SK-N-SH (cell line): ENCODE results near the gene LMOD3. TPM values are rescaled to one million over a fixed set of nuclear protein-coding genes. Genes with fewer than 3 reads are reported as not detected.

Experiments
- CTCF ChIA-PET: fragments of 300-600, 350-600 bp; formaldehyde crosslinking; extraction: SDS; loops from one replicate; lab custom pipeline; 2021; lab: Yijun Ruan, JAX
- POLR2A ChIA-PET: fragments of 350-600 bp; sonication (Branson Sonifier 250); formaldehyde crosslinking; extraction: SDS; loops from one replicate; lab custom pipeline; 2020; ENCODE audit warnings: antibody characterized with exemption, inconsistent platforms; lab: Yijun Ruan, JAX
- DNase-seq: peaks from one replicate; pipeline ENCODE4 v3.0.0; 2012
- H2AFZ ChIP-seq: fragments of 200-600 bp; sonication (generic); 2 replicates; pipeline ENCODE4 v1.8.1; 2016; ENCODE audit warnings: antibody characterized with exemption, mild to moderate bottlenecking, low read depth
- H3F3A ChIP-seq: fragments of 200-600 bp; sonication (generic); replicated peaks from 2 replicates; pipeline ENCODE3; 2016; ENCODE audit warnings: antibody characterized with exemption, mild to moderate bottlenecking; ENCODE audit not compliant: insufficient read depth
- H3K27ac ChIP-seq, 2 experiments: fragments of 200-500 bp in 1 of 2; fragments of 200-600 bp in 1 of 2; sonication (Bioruptor generic) in 1 of 2; sonication (generic), shearing (Covaris generic) in 1 of 2; 2 replicates each; pipeline versions ENCODE4 v1.5.1 to v1.6.1; 2014 to 2016; ENCODE audit warnings: low read depth in 2 of 2, inconsistent platforms in 1 of 2, low read length in 1 of 2, mild to moderate bottlenecking in 1 of 2, mixed read lengths in 1 of 2
- H3K27me3 ChIP-seq: fragments of 200-600 bp; sonication (generic), shearing (Covaris generic); 2 replicates; pipeline ENCODE4 v1.6.1; 2016; ENCODE audit warnings: mixed run types; ENCODE audit not compliant: insufficient read depth
- H3K36me3 ChIP-seq, 2 experiments: fragments of 200-500 bp in 1 of 2; fragments of 200-600 bp in 1 of 2; sonication (Bioruptor generic) in 1 of 2; sonication (generic) in 1 of 2; replicated peaks in 1 of 2; 2 replicates each; pipeline versions ENCODE3 to v1.5.1; 2014 to 2016; ENCODE audit warnings: low read length in 1 of 2, mild to moderate bottlenecking in 1 of 2; ENCODE audit not compliant: insufficient read depth in 2 of 2, control insufficient read depth in 1 of 2
- H3K4me1 ChIP-seq, 2 experiments: fragments of 200-500 bp in 1 of 2; fragments of 200-600 bp in 1 of 2; sonication (Bioruptor generic) in 1 of 2; sonication (generic), shearing (Covaris generic) in 1 of 2; 2 replicates each; pipeline versions ENCODE4 v1.5.1 to v1.6.1; 2014 to 2016; ENCODE audit warnings: low read depth in 1 of 2, low read length in 1 of 2, mixed run types in 1 of 2; ENCODE audit not compliant: insufficient read depth in 2 of 2, control insufficient read depth in 1 of 2
- H3K4me2 ChIP-seq: fragments of 200-600 bp; sonication (generic), shearing (Covaris generic); 2 replicates; pipeline ENCODE4 v1.6.1; 2017; ENCODE audit warnings: mixed run types
- H3K4me3 ChIP-seq, 2 experiments: fragments of 200-500 bp in 1 of 2; fragments of 200-600 bp in 1 of 2; sonication (Bioruptor generic) in 1 of 2; sonication (generic), shearing (Covaris generic) in 1 of 2; 2 replicates each; pipeline versions ENCODE4 v1.5.1 to v1.8.1; 2014 to 2016; ENCODE audit warnings: low read depth in 2 of 2, inconsistent platforms in 1 of 2, low read length in 1 of 2, mild to moderate bottlenecking in 1 of 2, mixed read lengths in 1 of 2, moderate library complexity in 1 of 2
- H3K79me2 ChIP-seq: fragments of 200-600 bp; sonication (generic); 2 replicates; pipeline ENCODE4 v1.8.1; 2017; ENCODE audit warnings: mild to moderate bottlenecking; ENCODE audit not compliant: insufficient read depth
- H3K9ac ChIP-seq: fragments of 200-600 bp; sonication (generic); 2 replicates; pipeline ENCODE4 v1.6.1; 2017; ENCODE audit warnings: mixed run types
- H3K9me2 ChIP-seq: fragments of 200-600 bp; sonication (generic); 2 replicates; pipeline ENCODE4 v1.6.1; 2017; ENCODE audit warnings: mixed run types
- H3K9me3 ChIP-seq: fragments of 200-600 bp; sonication (generic); 2 replicates; pipeline ENCODE4 v1.6.1; 2017; ENCODE audit warnings: mixed run types, mild to moderate bottlenecking, moderate library complexity
- H4K20me1 ChIP-seq: fragments of 200-600 bp; sonication (generic); 2 replicates; pipeline ENCODE4 v1.6.1; 2017; ENCODE audit warnings: mild to moderate bottlenecking, mixed run types; ENCODE audit not compliant: insufficient read depth
- CHD2 ChIP-seq: fragments of 150-350 bp; IDR thresholded peaks from 2 replicates; pipeline ENCODE4 v1.6.1; 2018; ENCODE audit warnings: low read length; ENCODE audit not compliant: partially characterized antibody
- FOSL2 ChIP-seq: IDR thresholded peaks from 2 replicates; pipeline ENCODE4 v1.4.0; 2012; ENCODE audit warnings: low read depth, mild to moderate bottlenecking, moderate library complexity, borderline replicate concordance
- FOXJ3 ChIP-seq: sonication (generic); formaldehyde crosslinking; IDR thresholded peaks from 2 replicates; pipeline ENCODE4 v1.5.1; 2020; ENCODE audit warnings: mild to moderate bottlenecking, missing genetic modification reagents
- FOXM1 ChIP-seq: IDR thresholded peaks from 2 replicates; pipeline ENCODE4 v1.4.0; 2012; ENCODE audit warnings: low read depth, mild to moderate bottlenecking
- GATA2 ChIP-seq: sonication (generic); formaldehyde crosslinking; IDR thresholded peaks from 2 replicates; pipeline ENCODE4 v1.5.0; 2020; ENCODE audit warnings: mild to moderate bottlenecking, missing genetic modification reagents
- IRF3 ChIP-seq: fragments of 150-350 bp; IDR thresholded peaks from 2 replicates; pipeline ENCODE4 v1.6.1; 2016; ENCODE audit warnings: mild to moderate bottlenecking, low read depth, low read length
- JUND ChIP-seq: IDR thresholded peaks from 2 replicates; pipeline ENCODE4 v1.4.0; 2012
- MEF2A ChIP-seq: IDR thresholded peaks from 2 replicates; pipeline ENCODE4 v1.4.0; 2012; ENCODE audit warnings: low read depth, borderline replicate concordance
- NFIC ChIP-seq: IDR thresholded peaks from 2 replicates; pipeline ENCODE4 v1.4.0; 2012; ENCODE audit warnings: borderline replicate concordance
- USF2 ChIP-seq: fragments of 150-350 bp; IDR thresholded peaks from 2 replicates; pipeline ENCODE4 v1.6.1; 2017; ENCODE audit warnings: antibody characterized with exemption, low read length, low read depth, borderline replicate concordance
- WGBS: methylation state at CpG from one replicate; pipeline ENCODE4 v1.1.6; 2017; ENCODE audit warnings: low lambda C conversion rate; 5-methylcytosine and 5-hydroxymethylcytosine counted together
- polyA plus RNA-seq, 3 experiments: library from polyadenylated mRNA; depleted of rRNA; stranded (reverse); fragments of >200 nt; gene quantifications; 2 replicates each; pipeline ENCODE4 v1.2.3, GENCODE V29; 2012

The LMOD3 gene
- polyA plus RNA-seq, 1 of the 3 experiments (the other 2 are of a cell fraction): not detected

GRCh38 chr3:69080233-69080920, 42.0 kb downstream of the LMOD3 start, which contains the start of gene UBA3 (continued):
- no peak for TF ChIP-seq USF2
- TF ChIP-seq GATA2: no peak
- TF ChIP-seq JUND: no peak
- no peak for TF ChIP-seq MEF2A
- TF ChIP-seq IRF3: no peak
- TF ChIP-seq FOXM1: no peak
- TF ChIP-seq FOXJ3 (CRISPR knock-in tag): no peak
- no peak for TF ChIP-seq FOSL2
- TF ChIP-seq NFIC: no peak

- Histone ChIP-seq H3K4me3 (peak overlapping the region; percentile 79 to 86), H3K4me2 (peak overlapping the region; percentile 85), H3K27ac (peak overlapping the region; percentile 27 to 76; a peak in 3 of 4 replicates), H3F3A (peaks cover 29% of the 10 kb centered on the region), H2AFZ (peak overlapping the region; percentile 47; the same call in 1 of the 2 replicates)
- peak; percentile 76 for DNase-seq
- POLR2A ChIA-PET: interaction anchor here (0.6 kb wide), 1 partner anchor 25 kb away, joined by 3 read pairs; no protein-coding TSS in a partner anchor
- WGBS: 4% methylated on average over 8 of the region's 29 CpGs
- TF ChIP-seq FOXM1 (no peak), CHD2 (peak; percentile 3), NFIC (no peak)
- TF ChIP-seq, all 33 proteins: peak for 1
- Histone ChIP-seq H3K79me2 (peaks cover 53% of the 10 kb centered on the region), H3K9ac (peak overlapping the region; percentile 89), H3K36me3 (peaks cover 6 to 16% of the 10 kb centered on the region in 2 experiments), H3K4me1 (peaks cover 31% of the 10 kb centered on the region in 2 experiments), H3K9me3 (no peaks in the 10 kb centered on the region), H4K20me1 (no peaks in the 10 kb centered on the region), H3K9me2 (no peaks in the 10 kb centered on the region), H3K27me3 (no peaks in the 10 kb centered on the region)
- CTCF ChIA-PET: interaction anchor here (1.2 kb wide), 1 partner anchor 28 kb away, joined by 4 read pairs; no protein-coding TSS in a partner anchor
Observed at GRCh38 chr3:69079269-69080159, 42.9 kb downstream of the LMOD3 start.
